Measurements from ENCODE around the gene CHRNA3.
A peak's percentile ranks its signal among the peaks of the same experiment; 100 is the strongest.

CHRNA3 gene

GRCh38 chr15:78620527-78621421, at the start of gene CHRNA3:
TSS of gene CHRNA3 (minus strand) at chr15:78620996. CDS start at chr15:78620794, 202 bp downstream.
- no peak for DNase-seq

GRCh38 chr15:78668987-78669386, 48.2 kb upstream of the CHRNA3 start:
- no peak for DNase-seq

GRCh38 chr15:78667578-78668236, 46.9 kb upstream of the CHRNA3 start:
- no peak for DNase-seq

GRCh38 chr15:78666010-78666409, 45.2 kb upstream of the CHRNA3 start:
- no peak for DNase-seq

DNA sequence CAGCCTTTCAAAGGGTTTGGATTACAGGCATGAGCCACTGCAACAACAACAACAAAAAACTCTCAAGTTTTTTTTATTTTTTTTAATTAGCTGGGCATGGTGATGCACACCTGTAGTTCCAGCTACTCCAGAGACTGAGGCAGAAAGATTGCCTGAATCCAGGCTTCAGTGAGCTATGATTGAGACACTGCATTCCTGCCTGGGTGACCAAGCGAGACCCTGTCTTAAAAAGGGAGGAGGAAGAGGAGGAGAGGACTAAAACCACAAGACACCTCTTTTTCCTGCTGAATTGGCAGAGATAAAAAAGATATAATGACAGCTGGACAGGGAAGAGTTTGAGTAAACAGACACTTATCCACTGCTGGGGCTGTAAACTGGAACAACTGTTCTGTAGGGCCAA, 42.9 kb upstream of the CHRNA3 start:
- DNase-seq, result no peak

DNA sequence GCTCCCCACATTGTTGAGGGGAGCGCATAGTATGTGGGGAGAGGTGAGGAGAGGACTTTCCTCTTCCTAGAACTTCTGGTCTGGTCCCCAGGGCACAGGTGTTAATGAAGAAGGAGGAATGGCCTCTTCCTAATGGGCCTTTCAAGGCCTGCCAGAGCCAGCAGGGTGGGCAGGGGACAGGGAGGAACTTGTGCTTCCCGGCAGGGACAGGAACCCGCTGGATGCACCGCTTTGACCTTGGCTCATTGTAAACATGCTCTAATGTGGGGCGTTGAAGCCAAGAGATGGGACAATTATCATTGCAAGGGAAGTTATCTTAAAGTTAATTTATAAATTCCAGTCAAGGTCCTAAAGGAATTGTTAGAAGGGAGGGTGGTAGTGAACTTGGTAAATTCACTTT, 41.2 kb upstream of the CHRNA3 start:
- no peak for DNase-seq

DNA sequence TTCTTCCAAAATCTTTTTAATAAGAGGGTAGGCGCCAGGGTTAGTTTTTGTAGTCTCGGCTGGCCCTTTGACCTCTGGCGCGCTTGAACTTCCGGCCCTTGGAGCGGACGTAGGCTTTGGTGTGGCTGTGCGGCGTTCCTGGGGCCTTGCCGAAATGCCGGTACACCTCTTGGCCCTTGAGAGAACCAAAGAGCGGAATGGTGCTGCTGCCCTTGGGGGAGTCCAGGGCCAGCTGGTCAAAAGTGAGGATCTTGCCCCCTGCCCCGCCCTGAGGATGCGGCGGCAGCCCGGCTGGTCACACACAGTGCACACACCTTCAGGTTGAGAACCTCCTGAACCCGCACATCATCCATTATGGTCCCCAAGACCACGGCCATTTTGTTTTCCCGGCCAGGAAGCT, 40.2 kb upstream of the CHRNA3 start:
- no peak for DNase-seq

DNA sequence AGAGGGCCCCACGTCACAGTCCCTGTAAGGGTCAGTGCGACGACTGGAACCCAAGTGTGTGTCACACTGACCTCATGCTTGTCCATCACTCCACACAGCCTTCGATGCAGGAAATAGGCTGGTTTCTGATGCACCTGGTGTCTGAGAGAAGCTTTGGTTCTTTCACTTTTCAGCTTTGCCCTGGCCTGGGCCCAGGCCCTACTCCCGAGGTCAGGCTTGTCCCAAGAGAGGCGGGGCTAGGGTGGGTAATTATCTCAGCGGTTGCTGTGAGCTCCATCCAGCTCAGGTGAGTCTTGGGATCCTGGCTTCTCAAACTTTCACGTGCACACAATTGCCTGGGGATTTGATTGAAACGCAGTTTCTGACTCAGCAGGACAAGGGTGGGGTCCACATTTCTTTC, 39.8 kb upstream of the CHRNA3 start:
- no peak for DNase-seq

DNA sequence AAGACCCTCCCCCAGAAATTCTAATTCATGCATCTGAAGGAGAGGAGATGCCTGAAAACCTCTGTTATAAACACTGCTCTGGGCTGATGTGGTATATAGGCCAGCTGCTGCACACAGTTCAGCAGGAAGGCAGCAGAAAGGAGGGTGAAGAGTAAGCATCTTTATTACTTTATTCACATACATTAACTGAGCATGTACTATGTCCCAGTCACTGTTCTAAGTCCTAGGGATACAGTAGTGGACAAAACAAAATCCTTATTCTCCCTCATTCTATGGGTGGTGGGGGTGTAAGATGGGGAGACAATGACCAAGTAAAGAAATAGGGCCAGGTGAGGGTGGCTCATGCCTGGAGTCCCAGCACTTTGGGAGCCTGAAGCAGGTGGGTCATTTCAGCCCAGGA, 38.0 kb upstream of the CHRNA3 start:
- no peak for DNase-seq

GRCh38 chr15:78654272-78654671, 33.5 kb upstream of the CHRNA3 start:
- no peak for DNase-seq

- no peak for DNase-seq
Observed at GRCh38 chr15:78651930-78652615, 31.3 kb upstream of the CHRNA3 start.

DNA sequence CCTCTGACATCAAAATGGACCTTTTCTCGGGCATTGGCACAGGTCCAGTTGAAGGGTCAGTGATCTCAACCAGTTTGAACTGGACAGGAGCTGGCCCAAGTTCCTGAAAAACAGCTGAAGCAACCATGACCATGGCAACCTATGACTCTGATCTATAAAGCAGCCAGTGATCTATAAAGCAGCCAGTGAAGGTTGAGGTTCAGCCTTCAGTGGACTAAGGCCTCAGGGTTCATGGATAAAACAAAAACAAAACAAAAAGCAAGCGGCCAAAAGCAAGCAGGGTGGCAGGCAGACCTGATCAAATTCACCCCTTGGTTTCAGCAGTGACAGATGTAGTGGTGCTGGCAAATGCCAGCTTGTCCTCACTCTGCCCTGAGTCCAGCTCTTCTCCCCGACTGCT, 30.2 kb upstream of the CHRNA3 start:
- DNase-seq, result no peak

GRCh38 chr15:78650022-78650421, 29.2 kb upstream of the CHRNA3 start:
- no peak for DNase-seq

- no peak for DNase-seq
Observed at GRCh38 chr15:78645009-78645408, 24.2 kb upstream of the CHRNA3 start.

DNA sequence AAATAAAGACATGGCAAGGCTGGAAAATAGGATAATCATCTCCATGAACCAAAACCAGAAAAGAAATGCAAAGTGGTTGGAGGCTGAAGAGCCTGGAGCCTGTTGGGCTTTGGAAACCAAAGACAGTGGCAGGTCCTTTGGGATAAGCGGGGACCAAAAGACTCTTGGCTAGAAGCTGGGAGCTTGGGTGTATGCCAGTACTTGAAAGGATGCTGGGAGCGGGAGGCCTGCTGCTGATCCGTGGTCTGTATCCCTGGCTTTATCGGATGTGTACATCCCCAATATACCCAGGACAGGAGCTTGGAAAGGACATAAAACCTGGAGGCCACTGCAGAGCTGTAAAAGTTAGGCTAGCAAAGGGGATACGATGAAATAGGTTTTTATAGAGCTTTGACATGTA, 21.5 kb upstream of the CHRNA3 start:
- no peak for DNase-seq

GRCh38 chr15:78641749-78642275, 21.0 kb upstream of the CHRNA3 start:
- no peak for DNase-seq

- no peak for DNase-seq
Observed at GRCh38 chr15:78641102-78641748, 20.4 kb upstream of the CHRNA3 start, which contains the start of gene CHRNB4. TSS of gene CHRNB4 (minus strand) at chr15:78641210. CDS start at chr15:78641133, 77 bp downstream.

GRCh38 chr15:78640527-78641101, 19.8 kb upstream of the CHRNA3 start:
- no peak for DNase-seq

GRCh38 chr15:78638658-78639314, 18.0 kb upstream of the CHRNA3 start:
- peak; percentile 18 for DNase-seq

- no peak for DNase-seq
Observed at GRCh38 chr15:78637776-78638435, 17.1 kb upstream of the CHRNA3 start.

GRCh38 chr15:78636378-78636859, 15.6 kb upstream of the CHRNA3 start:
- no peak for DNase-seq
